ENCODE data around the gene PYGM. TPM values are rescaled to one million over a fixed set of nuclear protein-coding genes. Genes with fewer than 3 reads are reported as not detected.

Gene PYGM
- total and polyA plus RNA-seq, 2 of the 8 experiments (the other 6 are each of a cell fraction or from before 2014, with no cell fraction given): 9.6 to 10.0 TPM

DNA sequence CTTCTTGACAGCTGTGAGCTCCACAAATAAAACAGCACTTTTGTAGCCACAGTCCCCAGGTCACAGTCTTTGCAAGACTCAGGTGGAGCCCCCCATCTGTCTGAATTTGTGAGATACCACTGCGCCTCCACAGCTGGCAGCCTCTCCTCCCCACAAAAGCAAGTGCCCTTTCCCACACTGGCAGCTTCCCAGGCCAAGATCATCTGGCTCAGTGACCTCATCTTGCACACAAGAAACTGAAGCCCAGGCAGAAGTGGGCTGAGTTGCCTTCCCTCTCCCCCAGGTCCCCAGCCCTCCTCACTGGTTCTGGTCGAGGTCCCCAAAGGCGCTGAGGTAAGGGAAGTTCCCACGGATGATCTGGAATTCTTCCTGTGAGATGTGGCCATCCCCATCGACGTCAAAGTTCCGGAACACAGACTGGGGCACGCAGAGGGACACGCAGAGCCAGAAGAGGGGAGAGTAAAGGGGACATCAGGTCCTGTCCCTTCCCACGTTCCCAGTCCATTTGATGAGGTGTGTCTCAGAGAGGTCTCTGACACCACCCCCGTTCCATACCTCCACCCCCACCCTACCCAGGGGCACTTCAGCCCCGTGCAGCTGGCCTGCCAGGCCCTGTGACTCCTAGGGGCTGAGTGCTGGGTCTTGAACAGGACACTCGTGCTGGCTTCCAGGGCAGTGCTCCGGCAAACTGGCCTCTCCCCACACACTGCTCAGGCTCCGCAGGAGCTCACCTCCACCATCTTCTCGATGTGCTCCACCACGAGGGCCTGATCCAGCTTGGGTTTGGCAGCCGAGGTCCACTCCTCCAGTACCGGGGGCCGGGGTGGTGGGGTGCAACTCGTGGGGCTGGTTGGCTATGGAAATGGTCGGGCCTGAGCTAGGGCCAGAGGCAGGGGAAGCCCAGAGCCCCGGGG is 24.7 kb downstream of the PYGM start (continued):
- TF ChIP-seq, protein P1, sequence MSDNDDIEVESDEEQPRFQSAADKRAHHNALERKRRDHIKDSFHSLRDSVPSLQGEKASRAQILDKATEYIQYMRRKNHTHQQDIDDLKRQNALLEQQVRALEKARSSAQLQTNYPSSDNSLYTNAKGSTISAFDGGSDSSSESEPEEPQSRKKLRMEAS (IDR thresholded peaks at IDR 0.05): no peak
